ENCODE data around the gene FCGR2B.
"Not testable (repeated sequence)": the region's sequence is repeated elsewhere in the genome, so short reads cannot be mapped to it uniquely, and the experiment has no call there.

- not testable (repeated sequence) for TF ChIP-seq EZH2 (IDR thresholded peaks at IDR 0.05)
- TF ChIP-seq CTCF (IDR thresholded peaks at IDR 0.05), result peak; percentile 55
Observed at GRCh38 chr1:161647507-161648360, 15.2 kb upstream of the FCGR2B start.

All from neural progenitor cell (in vitro differentiated cells).